ENCODE data around the gene ARL17B.
"Not testable (repeated sequence)": the region's sequence is repeated elsewhere in the genome, so short reads cannot be mapped to it uniquely, and the experiment has no call there.

The ARL17B gene

DNA sequence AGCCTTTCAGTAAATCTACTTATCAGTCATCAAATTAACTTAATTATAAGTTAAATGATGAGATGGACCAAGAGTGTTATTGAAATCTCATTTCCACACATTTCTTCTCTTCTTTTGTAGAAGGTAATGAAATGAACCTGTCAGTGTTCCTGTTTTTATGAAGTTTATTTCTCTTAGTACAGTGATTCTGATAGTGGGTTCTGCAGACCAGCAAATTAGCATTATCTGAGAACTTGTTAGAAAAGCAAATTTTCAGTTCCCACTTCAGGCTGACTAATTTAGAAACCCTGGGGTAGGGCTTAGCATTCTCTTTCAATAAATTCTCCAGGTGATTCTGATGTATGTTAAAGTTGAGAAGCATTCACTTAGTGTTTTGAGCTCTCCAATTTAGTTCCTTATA lies 23.9 kb upstream of the ARL17B start:
- H3K4me2 ChIP-seq (ENCODE audit: low read length); H3K4me3 ChIP-seq (ENCODE audit: low read length); H3K27ac ChIP-seq (ENCODE audit: low read depth, low read length): not testable (repeated sequence)

DNA sequence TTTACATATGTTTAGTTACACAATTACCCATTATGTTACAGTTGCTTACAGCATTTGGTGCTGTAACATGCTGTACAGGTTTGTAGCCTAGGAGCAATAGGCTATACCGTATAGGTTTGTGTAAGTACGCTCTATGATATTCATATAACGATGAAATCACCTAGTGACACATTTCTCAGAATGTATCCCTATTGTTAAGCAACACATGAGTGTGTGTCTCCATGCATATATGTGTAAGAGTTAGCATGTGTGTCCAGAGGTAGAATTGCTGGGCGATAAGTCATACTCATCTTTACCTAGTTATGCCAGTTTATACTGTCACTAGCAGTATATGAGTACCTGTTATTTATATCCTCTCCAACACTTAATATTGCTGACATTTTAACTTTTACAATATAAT lies 21.6 kb upstream of the ARL17B start:
- H4K20me1 ChIP-seq (ENCODE audit: control insufficient read depth, insufficient read depth, low read depth, low read length), result not testable (repeated sequence)

More for the DNA sequence above, 23.9 kb upstream of the ARL17B start:
- H3K79me2 ChIP-seq (ENCODE audit: control insufficient read depth, low read length); H3K9me2 ChIP-seq (replicated peaks; ENCODE audit: control insufficient read depth, low read length); H3K36me3 ChIP-seq (ENCODE audit: control insufficient read depth, low read length); H3K27me3 ChIP-seq (ENCODE audit: control insufficient read depth, low read length); H3K4me1 ChIP-seq (ENCODE audit: control insufficient read depth, low read length); H4K20me1 ChIP-seq (ENCODE audit: control insufficient read depth, insufficient read depth, low read depth, low read length); H3K9me3 ChIP-seq (ENCODE audit: control insufficient read depth, insufficient read depth, low read length); H3F3A ChIP-seq (ENCODE audit: control insufficient read depth, insufficient read depth): not testable (repeated sequence)

GRCh38 chr17:46373418-46373817 lies 11.9 kb upstream of the ARL17B start:
- H3F3A ChIP-seq (ENCODE audit: control insufficient read depth, insufficient read depth); H3K27ac ChIP-seq (ENCODE audit: low read depth, low read length); H3K4me1 ChIP-seq (ENCODE audit: control insufficient read depth, low read length); H3K9me3 ChIP-seq (ENCODE audit: control insufficient read depth, insufficient read depth, low read length); H4K20me1 ChIP-seq (ENCODE audit: control insufficient read depth, insufficient read depth, low read depth, low read length); H3K4me2 ChIP-seq (ENCODE audit: low read length); H3K27me3 ChIP-seq (ENCODE audit: control insufficient read depth, low read length); H3K79me2 ChIP-seq (ENCODE audit: control insufficient read depth, low read length); H3K9me2 ChIP-seq (replicated peaks; ENCODE audit: control insufficient read depth, low read length); H3K4me3 ChIP-seq (ENCODE audit: low read length); H3K36me3 ChIP-seq (ENCODE audit: control insufficient read depth, low read length): not testable (repeated sequence)

More for the DNA sequence above, 21.6 kb upstream of the ARL17B start:
- not testable (repeated sequence) for H3K9me3 ChIP-seq (ENCODE audit: control insufficient read depth, insufficient read depth, low read length); H3K4me1 ChIP-seq (ENCODE audit: control insufficient read depth, low read length); H3K27me3 ChIP-seq (ENCODE audit: control insufficient read depth, low read length); H3K27ac ChIP-seq (ENCODE audit: low read depth, low read length); H3F3A ChIP-seq (ENCODE audit: control insufficient read depth, insufficient read depth); H3K4me2 ChIP-seq (ENCODE audit: low read length); H3K9me2 ChIP-seq (replicated peaks; ENCODE audit: control insufficient read depth, low read length); H3K79me2 ChIP-seq (ENCODE audit: control insufficient read depth, low read length); H3K36me3 ChIP-seq (ENCODE audit: control insufficient read depth, low read length); H3K4me3 ChIP-seq (ENCODE audit: low read length)

DNA sequence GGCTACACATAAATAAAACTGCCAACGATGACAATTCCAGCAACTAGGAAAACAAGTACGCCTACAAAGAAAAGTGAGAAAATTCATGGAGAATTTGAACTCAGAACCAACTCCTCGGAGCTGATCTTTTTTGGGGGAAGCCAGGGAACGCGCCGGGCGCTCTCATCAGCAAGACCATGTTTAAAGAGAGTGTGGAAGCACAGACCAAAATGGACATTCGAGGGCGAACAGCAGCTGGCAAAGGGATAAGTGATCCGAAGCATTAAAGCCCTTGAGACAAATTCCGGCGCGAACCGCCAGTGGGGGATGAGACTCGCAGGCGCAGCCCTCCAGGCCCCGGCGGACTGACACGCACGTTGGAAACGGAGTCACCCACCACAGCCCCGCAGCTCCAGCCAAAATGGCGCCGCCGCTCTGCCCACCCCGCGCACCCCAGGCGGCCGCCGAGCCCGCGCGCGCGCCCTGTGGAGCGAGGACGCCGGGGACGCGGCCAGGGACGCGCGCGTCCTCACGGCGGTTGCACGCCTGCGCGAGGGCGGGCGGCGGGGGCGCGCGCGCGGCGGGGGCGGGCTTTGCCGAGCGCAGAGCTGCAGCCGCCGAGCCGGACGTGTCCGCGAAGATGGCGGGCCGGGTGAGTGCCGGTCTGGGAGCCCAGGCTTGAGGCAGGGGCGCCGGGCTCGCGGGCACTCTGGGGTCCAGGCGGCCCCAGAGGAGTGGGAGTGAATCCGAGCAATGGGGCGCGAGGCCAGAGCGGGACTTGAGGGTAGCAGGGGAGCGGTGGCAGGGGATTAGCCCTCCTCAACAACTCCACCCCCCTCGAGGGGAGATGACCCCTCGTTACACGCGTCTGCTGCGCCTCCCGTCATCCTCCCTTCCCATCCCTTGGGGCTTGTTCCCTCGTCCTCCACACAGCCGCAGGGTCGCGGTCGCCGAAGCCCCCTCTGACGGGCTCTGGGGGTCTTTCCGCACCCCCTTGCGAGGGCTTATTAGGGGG lies 11.0 kb upstream of the ARL17B start:
- H3K27me3 ChIP-seq (ENCODE audit: control insufficient read depth, low read length); H3F3A ChIP-seq (ENCODE audit: control insufficient read depth, insufficient read depth); H3K9me3 ChIP-seq (ENCODE audit: control insufficient read depth, insufficient read depth, low read length); H3K4me2 ChIP-seq (ENCODE audit: low read length); H3K9me2 ChIP-seq (replicated peaks; ENCODE audit: control insufficient read depth, low read length); H4K20me1 ChIP-seq (ENCODE audit: control insufficient read depth, insufficient read depth, low read depth, low read length); H3K79me2 ChIP-seq (ENCODE audit: control insufficient read depth, low read length); H3K4me1 ChIP-seq (ENCODE audit: control insufficient read depth, low read length); H3K27ac ChIP-seq (ENCODE audit: low read depth, low read length); H3K36me3 ChIP-seq (ENCODE audit: control insufficient read depth, low read length); H3K4me3 ChIP-seq (ENCODE audit: low read length): not testable (repeated sequence)

GRCh38 chr17:46367520-46367919 lies 6.0 kb upstream of the ARL17B start:
- not testable (repeated sequence) for H3K4me3 ChIP-seq (ENCODE audit: low read length); H3K27me3 ChIP-seq (ENCODE audit: control insufficient read depth, low read length); H3F3A ChIP-seq (ENCODE audit: control insufficient read depth, insufficient read depth); H3K27ac ChIP-seq (ENCODE audit: low read depth, low read length); H3K9me2 ChIP-seq (replicated peaks; ENCODE audit: control insufficient read depth, low read length); H3K36me3 ChIP-seq (ENCODE audit: control insufficient read depth, low read length); H4K20me1 ChIP-seq (ENCODE audit: control insufficient read depth, insufficient read depth, low read depth, low read length); H3K4me2 ChIP-seq (ENCODE audit: low read length); H3K79me2 ChIP-seq (ENCODE audit: control insufficient read depth, low read length); H3K4me1 ChIP-seq (ENCODE audit: control insufficient read depth, low read length); H3K9me3 ChIP-seq (ENCODE audit: control insufficient read depth, insufficient read depth, low read length)

DNA sequence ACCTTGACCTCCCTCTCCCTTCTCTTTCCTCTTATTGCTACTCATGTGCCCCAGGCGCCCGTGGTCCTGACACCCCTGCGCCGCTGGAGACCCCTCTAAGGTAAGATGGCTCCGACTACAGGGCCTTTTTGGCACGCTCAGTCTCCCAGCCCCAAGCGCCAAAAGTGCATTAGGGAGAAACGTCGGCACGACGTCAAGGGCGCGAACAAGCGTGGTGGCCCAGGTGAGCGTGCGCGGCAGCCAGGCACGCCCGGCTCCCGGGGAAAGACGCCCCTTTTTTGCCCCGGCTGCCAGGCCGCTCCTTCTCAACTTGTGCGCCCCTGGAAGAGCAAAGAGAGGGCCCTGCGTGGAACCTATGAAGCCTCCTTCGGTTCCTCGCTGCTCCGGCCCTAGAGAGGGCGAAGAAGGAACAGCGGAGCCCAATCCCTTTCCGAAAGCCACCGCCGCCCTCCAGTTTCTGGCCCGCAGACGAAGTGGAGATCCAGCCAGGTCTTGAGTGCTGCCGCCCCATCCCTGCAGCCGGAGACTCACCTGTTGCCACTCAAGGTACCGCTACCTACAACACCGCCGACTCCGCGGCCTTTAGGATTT lies 326 bp downstream of the ARL17B start:
- not testable (repeated sequence) for H3K9me2 ChIP-seq (replicated peaks; ENCODE audit: control insufficient read depth, low read length); H3K4me2 ChIP-seq (ENCODE audit: low read length); H3K79me2 ChIP-seq (ENCODE audit: control insufficient read depth, low read length); H3K27me3 ChIP-seq (ENCODE audit: control insufficient read depth, low read length); H3K4me1 ChIP-seq (ENCODE audit: control insufficient read depth, low read length); H3K9me3 ChIP-seq (ENCODE audit: control insufficient read depth, insufficient read depth, low read length); H3K4me3 ChIP-seq (ENCODE audit: low read length); H4K20me1 ChIP-seq (ENCODE audit: control insufficient read depth, insufficient read depth, low read depth, low read length); H3K36me3 ChIP-seq (ENCODE audit: control insufficient read depth, low read length); H3K27ac ChIP-seq (ENCODE audit: low read depth, low read length); H3F3A ChIP-seq (ENCODE audit: control insufficient read depth, insufficient read depth)

DNA sequence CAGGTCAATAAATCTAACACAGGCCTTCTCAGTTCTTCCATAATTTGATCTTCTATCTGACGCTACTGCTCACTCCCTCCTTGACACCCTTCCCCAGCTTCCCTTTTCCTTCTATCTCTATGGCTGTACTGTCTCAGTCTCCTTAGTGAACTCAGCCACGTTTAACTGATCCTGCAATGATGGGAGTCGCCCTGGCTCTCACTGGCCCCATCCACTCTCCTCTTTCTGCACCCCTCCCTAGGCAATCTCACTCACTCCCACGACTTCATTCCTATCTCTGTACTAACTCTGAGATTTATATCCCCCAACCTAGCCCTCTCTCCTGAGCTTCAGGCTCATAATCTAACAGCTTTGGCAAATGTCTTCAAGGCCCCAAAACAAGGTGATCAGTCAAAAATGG lies 7.7 kb downstream of the ARL17B start:
- not testable (repeated sequence) for H4K20me1 ChIP-seq (ENCODE audit: control insufficient read depth, insufficient read depth, low read depth, low read length); H3K36me3 ChIP-seq (ENCODE audit: control insufficient read depth, low read length); H3K4me3 ChIP-seq (ENCODE audit: low read length); H3K27ac ChIP-seq (ENCODE audit: low read depth, low read length); H3K4me2 ChIP-seq (ENCODE audit: low read length); H3K27me3 ChIP-seq (ENCODE audit: control insufficient read depth, low read length); H3K4me1 ChIP-seq (ENCODE audit: control insufficient read depth, low read length); H3K79me2 ChIP-seq (ENCODE audit: control insufficient read depth, low read length); H3K9me2 ChIP-seq (replicated peaks; ENCODE audit: control insufficient read depth, low read length); H3F3A ChIP-seq (ENCODE audit: control insufficient read depth, insufficient read depth); H3K9me3 ChIP-seq (ENCODE audit: control insufficient read depth, insufficient read depth, low read length)

DNA sequence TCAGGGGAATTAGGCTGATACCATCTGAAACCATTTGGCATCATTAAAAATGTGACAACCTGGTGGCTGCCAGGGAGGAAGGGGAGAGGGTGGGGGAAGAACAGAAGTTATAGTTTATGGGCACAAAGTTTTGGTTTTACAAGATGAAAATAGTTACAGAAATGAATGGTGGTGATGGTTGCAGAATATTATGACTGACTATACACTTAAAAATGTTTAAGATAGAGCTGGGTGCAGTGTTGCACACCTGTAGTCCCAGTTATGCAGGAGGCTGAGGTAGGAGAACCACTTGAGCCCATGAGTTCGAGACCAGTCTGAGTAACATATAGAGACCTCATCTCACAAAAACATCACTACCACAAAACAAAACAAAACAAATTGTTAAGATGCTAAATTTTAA lies 12.5 kb downstream of the ARL17B start:
- H3K4me3 ChIP-seq (ENCODE audit: low read length); H3K79me2 ChIP-seq (ENCODE audit: control insufficient read depth, low read length); H3K36me3 ChIP-seq (ENCODE audit: control insufficient read depth, low read length); H3K27me3 ChIP-seq (ENCODE audit: control insufficient read depth, low read length); H3K9me2 ChIP-seq (replicated peaks; ENCODE audit: control insufficient read depth, low read length); H3K27ac ChIP-seq (ENCODE audit: low read depth, low read length); H4K20me1 ChIP-seq (ENCODE audit: control insufficient read depth, insufficient read depth, low read depth, low read length); H3F3A ChIP-seq (ENCODE audit: control insufficient read depth, insufficient read depth); H3K4me1 ChIP-seq (ENCODE audit: control insufficient read depth, low read length); H3K9me3 ChIP-seq (ENCODE audit: control insufficient read depth, insufficient read depth, low read length); H3K4me2 ChIP-seq (ENCODE audit: low read length): not testable (repeated sequence)
